IMR-90 (cell line): ENCODE data around the gene EPHB1. TPM values are rescaled to one million over a fixed set of nuclear protein-coding genes. Genes with fewer than 3 reads are reported as not detected.

Source experiments
- ATAC-seq: fragments of 200-7000 bp; cut with Tn5 transposase; 2 replicates; pipeline ENCODE4 v1.9.1; 2020; ENCODE audit warnings: low read depth, mild to moderate bottlenecking, moderate library complexity
- BruUV-seq: library from RNA; stranded (reverse); fragments of 400-500 nt; replicated peaks from 2 replicates; lab custom pipeline; 2021; lab: Mats Ljungman, UMichigan
- CTCF ChIA-PET: fragments of 300-600 bp; formaldehyde crosslinking; extraction: SDS; loops from one replicate; lab custom pipeline; 2021; ENCODE audit warnings: antibody characterized with exemption; lab: Yijun Ruan, JAX
- POLR2A ChIA-PET: fragments of 300-600 bp; sonication (Branson Sonifier 250); formaldehyde crosslinking; loops from one replicate; lab custom pipeline; 2022; ENCODE audit warnings: antibody characterized with exemption; ENCODE audit not compliant: unreplicated experiment; lab: Charles Lee
- DNase-seq: peaks from one replicate; pipeline ENCODE4 v3.0.0; 2013
- H2AFZ ChIP-seq: replicated peaks from 2 replicates; pipeline ENCODE3; 2013; ENCODE audit warnings: low read length, mild to moderate bottlenecking; ENCODE audit not compliant: poor library complexity
- H2AK5ac ChIP-seq: 2 replicates; pipeline ENCODE4 v1.6.1; 2013; ENCODE audit warnings: low read depth, low read length, inconsistent platforms
- H2AK9ac ChIP-seq: replicated peaks from 2 replicates; pipeline ENCODE3; 2013; ENCODE audit warnings: mild to moderate bottlenecking, low read depth, low read length, moderate library complexity; ENCODE audit not compliant: poor library complexity
- H2BK120ac ChIP-seq: 2 replicates; pipeline ENCODE4 v1.6.1; 2013; ENCODE audit warnings: low read depth, low read length, inconsistent platforms
- H2BK15ac ChIP-seq: 3 replicates; pipeline ENCODE4 v1.6.1; 2013; ENCODE audit warnings: low read depth, low read length, inconsistent platforms
- H2BK20ac ChIP-seq: 2 replicates; pipeline ENCODE4 v1.6.1; 2013; ENCODE audit warnings: low read depth, mild to moderate bottlenecking, inconsistent platforms, low read length, moderate library complexity
- H2BK5ac ChIP-seq: 2 replicates; pipeline ENCODE4 v1.6.1; 2013; ENCODE audit warnings: mild to moderate bottlenecking, low read depth, low read length, inconsistent platforms; ENCODE audit not compliant: poor library complexity, severe bottlenecking
- H3K14ac ChIP-seq: replicated peaks from 2 replicates; pipeline ENCODE4 v1.6.1; 2013; ENCODE audit warnings: low read depth, low read length, inconsistent platforms
- H3K18ac ChIP-seq: 2 replicates; pipeline ENCODE4 v1.6.1; 2013; ENCODE audit warnings: low read depth, low read length, control low read depth
- H3K23ac ChIP-seq: 2 replicates; pipeline ENCODE4 v1.6.1; 2013; ENCODE audit warnings: low read depth, low read length, inconsistent platforms
- H3K27ac ChIP-seq: 2 replicates; pipeline ENCODE4 v1.5.1; 2013; ENCODE audit warnings: mild to moderate bottlenecking, control low read depth, low read length; ENCODE audit not compliant: insufficient read depth
- H3K27me3 ChIP-seq: 2 replicates; pipeline ENCODE4 v1.6.1; 2013; ENCODE audit warnings: low read length; ENCODE audit not compliant: control insufficient read depth, insufficient read depth
- H3K36me3 ChIP-seq: 2 replicates; pipeline ENCODE4 v1.6.1; 2013; ENCODE audit warnings: low read length, mixed read lengths; ENCODE audit not compliant: control insufficient read depth, insufficient read depth
- H3K4ac ChIP-seq: 2 replicates; pipeline ENCODE4 v1.6.1; 2013; ENCODE audit warnings: low read depth, low read length, inconsistent platforms
- H3K4me1 ChIP-seq: 2 replicates; pipeline ENCODE4 v1.6.1; 2013; ENCODE audit warnings: low read length, mixed read lengths; ENCODE audit not compliant: control insufficient read depth, insufficient read depth
- H3K4me2 ChIP-seq: 2 replicates; pipeline ENCODE4 v1.6.1; 2013; ENCODE audit warnings: low read depth, mild to moderate bottlenecking, control low read depth, low read length, moderate library complexity
- H3K4me3 ChIP-seq: 2 replicates; pipeline ENCODE4 v1.5.1; 2013; ENCODE audit warnings: low read depth, mild to moderate bottlenecking, control low read depth, low read length, moderate library complexity; ENCODE audit not compliant: insufficient read depth
- H3K56ac ChIP-seq: 2 replicates; pipeline ENCODE4 v1.6.1; 2013; ENCODE audit warnings: low read length, inconsistent platforms; ENCODE audit not compliant: insufficient read depth; ENCODE audit errors: extremely low read depth
- H3K79me1 ChIP-seq, 2 experiments: 2 replicates each; pipeline ENCODE4 v1.6.1; 2013; ENCODE audit warnings: low read length in 2 of 2, inconsistent platforms in 1 of 2, low read depth in 1 of 2
- H3K9ac ChIP-seq: 2 replicates; pipeline ENCODE4 v1.6.1; 2013; ENCODE audit warnings: low read depth, low read length, control low read depth
- H3K9me1 ChIP-seq: 2 replicates; pipeline ENCODE4 v1.6.1; 2013; ENCODE audit warnings: low read length, inconsistent platforms; ENCODE audit not compliant: insufficient read depth
- H3K9me3 ChIP-seq: 2 replicates; pipeline ENCODE4 v1.6.1; 2013; ENCODE audit warnings: low read length; ENCODE audit not compliant: control insufficient read depth, insufficient read depth
- H4K20me1 ChIP-seq: 2 replicates; pipeline ENCODE4 v1.6.1; 2013; ENCODE audit warnings: low read length, inconsistent platforms; ENCODE audit not compliant: insufficient read depth
- H4K5ac ChIP-seq: 2 replicates; pipeline ENCODE4 v1.6.1; 2013; ENCODE audit warnings: mild to moderate bottlenecking, low read depth, low read length, control low read depth
- H4K8ac ChIP-seq, 2 experiments: 2 replicates each; pipeline ENCODE4 v1.6.1; 2013; ENCODE audit warnings: low read depth in 2 of 2, low read length in 2 of 2, control low read depth in 1 of 2, inconsistent platforms in 1 of 2
- H4K91ac ChIP-seq: 2 replicates; pipeline ENCODE4 v1.6.1; 2013; ENCODE audit warnings: low read depth, low read length, inconsistent platforms; ENCODE audit not compliant: insufficient read depth
- BHLHE40 ChIP-seq: fragments of 150-350 bp; IDR thresholded peaks from 2 replicates; pipeline ENCODE4 v1.6.1; 2016; ENCODE audit warnings: mild to moderate bottlenecking, low read depth, low read length
- CEBPB ChIP-seq: IDR thresholded peaks from 2 replicates; pipeline ENCODE4 v1.6.1; 2012; ENCODE audit warnings: low read depth, low read length, improper control_type of control experiment
- CHD1 ChIP-seq: IDR thresholded peaks from 2 replicates; pipeline ENCODE4 v1.6.1; 2012; ENCODE audit warnings: low read depth, low read length, improper control_type of control experiment
- CTCF ChIP-seq: conservative IDR thresholded peaks from 2 replicates; pipeline ENCODE4 v1.5.1; 2012; ENCODE audit warnings: mild to moderate bottlenecking, low read depth, low read length, improper control_type of control experiment
- ELK1 ChIP-seq: fragments of 150-350 bp; IDR thresholded peaks from 2 replicates; pipeline ENCODE4 v1.6.1; 2016; ENCODE audit warnings: low read depth, mild to moderate bottlenecking, low read length, moderate library complexity, borderline replicate concordance
- FOS ChIP-seq: fragments of 150-350 bp; IDR thresholded peaks from 2 replicates; pipeline ENCODE4 v1.6.1; 2016; ENCODE audit warnings: low read depth, low read length
- MAFK ChIP-seq: IDR thresholded peaks from 2 replicates; pipeline ENCODE4 v1.6.1; 2012; ENCODE audit warnings: low read depth, low read length, improper control_type of control experiment
- MAZ ChIP-seq: IDR thresholded peaks from 2 replicates; pipeline ENCODE4 v1.6.1; 2012; ENCODE audit warnings: low read depth, mild to moderate bottlenecking, low read length, improper control_type of control experiment, moderate library complexity, borderline replicate concordance
- MXI1 ChIP-seq: IDR thresholded peaks from 2 replicates; pipeline ENCODE4 v1.6.1; 2012; ENCODE audit warnings: low read depth, mild to moderate bottlenecking, low read length, moderate library complexity, borderline replicate concordance
- NFE2L2 ChIP-seq: fragments of 150-350 bp; IDR thresholded peaks from 2 replicates; pipeline ENCODE4 v1.6.1; 2016; ENCODE audit warnings: low read depth, mild to moderate bottlenecking, low read length
- POLR2A ChIP-seq: IDR thresholded peaks from 2 replicates; pipeline ENCODE4 v1.6.1; 2012; ENCODE audit warnings: mild to moderate bottlenecking, low read depth, low read length
- RAD21 ChIP-seq: IDR thresholded peaks from 2 replicates; pipeline ENCODE4 v1.6.1; 2012; ENCODE audit warnings: low read length, improper control_type of control experiment
- RCOR1 ChIP-seq: IDR thresholded peaks from 2 replicates; pipeline ENCODE4 v1.6.1; 2012; ENCODE audit warnings: mild to moderate bottlenecking, low read length, improper control_type of control experiment; ENCODE audit not compliant: insufficient replicate concordance
- RFX5 ChIP-seq: IDR thresholded peaks from 2 replicates; pipeline ENCODE4 v1.8.0; 2012; ENCODE audit warnings: low read depth, mild to moderate bottlenecking, low read length, moderate library complexity
- SMC3 ChIP-seq: fragments of 150-350 bp; IDR thresholded peaks from 2 replicates; pipeline ENCODE4 v1.6.1; 2016; ENCODE audit warnings: low read depth, mild to moderate bottlenecking, antibody characterized with exemption, low read length, moderate library complexity
- USF2 ChIP-seq: fragments of 150-350 bp; IDR thresholded peaks from 2 replicates; pipeline ENCODE4 v1.6.1; 2017; ENCODE audit warnings: mild to moderate bottlenecking, antibody characterized with exemption, low read length, low read depth
- WGBS, 2 experiments: methylation state at CpG; one replicate each; pipeline versions ENCODE4 v1.1.5 to v1.1.7; 2013; ENCODE audit warnings: missing lambda C conversion rate in 2 of 2; ENCODE audit not compliant: insufficient read length in 1 of 2; ENCODE audit errors: extremely low coverage in 2 of 2; 5-methylcytosine and 5-hydroxymethylcytosine counted together
- dilution Hi-C: fragments of 300-500 bp; cut with HindIII; formaldehyde crosslinking; loops from one replicate; pipeline ENCODE4 v1.14.3; 2018; ENCODE audit warnings: low sequenced_read_pairs; ENCODE audit not compliant: unreplicated experiment
- in situ Hi-C: fragments of 300-500 bp; cut with MboI; formaldehyde crosslinking; loops from 3 replicates; pipeline ENCODE4 v1.14.3; 2019; ENCODE audit warnings: low sequenced_read_pairs, inconsistent platforms, mixed read lengths
- intact Hi-C: fragments of 100-400 bp; cut with micrococcal nuclease; formaldehyde crosslinking; loops from 2 replicates; pipeline ENCODE4 v1.10.0; 2022
- polyA plus RNA-seq, 3 experiments: library from polyadenylated mRNA; depleted of rRNA; stranded (reverse); fragments of >200 nt; gene quantifications; 2 replicates each; pipeline ENCODE4 v1.2.3, GENCODE V29; 2012; ENCODE audit warnings: low replicate concordance in 1 of 3
- total RNA-seq: library from RNA; depleted of rRNA; stranded (reverse); fragments of >200 nt; gene quantifications from 2 replicates; pipeline ENCODE4 v1.2.3, GENCODE V29; 2012

The EPHB1 gene
- total and polyA plus RNA-seq, 2 of the 4 experiments (the other 2 are of a cell fraction) = 0.17 to 0.36 TPM

GRCh38 chr3:135246027-135246426 is 451.0 kb downstream of the EPHB1 start:
- H3K23ac ChIP-seq = no peak overlapping the region
- H2AK9ac ChIP-seq = no peak overlapping the region
- H4K91ac ChIP-seq = no peak overlapping the region
- DNase-seq (no peak), ATAC-seq (no peak)
- H3K4ac ChIP-seq = no peak overlapping the region
- H3K4me1 ChIP-seq = no peaks in the 10 kb centered on the region
- no peak overlapping the region for H4K5ac ChIP-seq
- no peak overlapping the region for H3K9ac ChIP-seq
- no peak overlapping the region for H3K18ac ChIP-seq
- no peak overlapping the region for H3K14ac ChIP-seq
- peaks cover 6% of the 10 kb centered on the region; the same call in 1 of the 2 replicates for H3K9me3 ChIP-seq
- no peaks in the 10 kb centered on the region for H3K36me3 ChIP-seq
- WGBS, 2 experiments = no CpG with 5 or more reads among the region's 1 CpG
- H3K27me3 ChIP-seq = no peaks in the 10 kb centered on the region
- H4K8ac ChIP-seq = no peak overlapping the region
- no peak overlapping the region for H2AK5ac ChIP-seq
- dilution Hi-C loops = no loop called here
- no peak overlapping the region for H2BK20ac ChIP-seq
- intact Hi-C loops = no loop called here
- no peak overlapping the region for H3K4me2 ChIP-seq
- no peaks in the 10 kb centered on the region for H4K20me1 ChIP-seq
- H2BK15ac ChIP-seq = no peak overlapping the region
- no peak overlapping the region for H3K56ac ChIP-seq
- H3K79me1 ChIP-seq = no peaks in the 10 kb centered on the region
- CTCF ChIA-PET = no interaction called here
- no TSS peak for BruUV-seq
- no peak overlapping the region for H2BK5ac ChIP-seq
- no peak overlapping the region for H2BK120ac ChIP-seq
- in situ Hi-C loops = no loop called here
- H3K9me1 ChIP-seq = no peaks in the 10 kb centered on the region
- H3K4me3 ChIP-seq = no peak overlapping the region
- POLR2A ChIA-PET = no interaction called here
- TF ChIP-seq RFX5 = no peak
- TF ChIP-seq NFE2L2 = no peak
- TF ChIP-seq MAZ = no peak
- no peak for TF ChIP-seq USF2
- no peak for TF ChIP-seq MAFK
- TF ChIP-seq RCOR1 = no peak
- TF ChIP-seq FOS = no peak
- TF ChIP-seq MXI1 = no peak
- TF ChIP-seq ELK1 = no peak
- TF ChIP-seq CHD1 = no peak
- TF ChIP-seq CEBPB = no peak
- TF ChIP-seq POLR2A = no peak
- no peak for TF ChIP-seq BHLHE40
- no peak for TF ChIP-seq SMC3
- no peak for TF ChIP-seq CTCF
- TF ChIP-seq RAD21 = no peak
- no peak overlapping the region for H3K27ac ChIP-seq
- no peak overlapping the region for H2AFZ ChIP-seq
